Activated CD8-positive, alpha-beta T cell treated with anti-CD3 and anti-CD28 coated beads for 36 hours (primary cell): Measurements from ENCODE around the gene BCAS2. TPM values are rescaled to one million over a fixed set of nuclear protein-coding genes. Genes with fewer than 3 reads are reported as not detected.
A peak's percentile ranks its signal among the peaks of the same experiment; 100 is the strongest.

Experiments used
- ATAC-seq: fragments of 200-7000 bp; cut with Tn5 transposase; one replicate; pipeline ENCODE4 v1.10.0; 2021; ENCODE audit warnings: mild to moderate bottlenecking, moderate library complexity
- CTCF ChIA-PET: fragments of 350-600 bp; sonication (Branson Sonifier 250); formaldehyde crosslinking; loops from one replicate; lab custom pipeline; 2021; ENCODE audit warnings: antibody characterized with exemption; lab: Charles Lee
- POLR2A ChIA-PET: fragments of 350-600 bp; sonication (Branson Sonifier 250); formaldehyde crosslinking; loops from one replicate; lab custom pipeline; 2021; ENCODE audit warnings: antibody characterized with exemption; lab: Charles Lee
- DNase-seq: peaks from one replicate; pipeline ENCODE4 v3.0.0-alpha.2; 2020
- H3K27ac Mint-ChIP-seq: one replicate; pipeline ENCODE4 v1.8.0; 2021; ENCODE audit warnings: mild to moderate bottlenecking, mixed read lengths
- H3K27me3 Mint-ChIP-seq: one replicate; pipeline ENCODE4 v1.8.0; 2021; ENCODE audit warnings: mixed read lengths
- H3K36me3 Mint-ChIP-seq: one replicate; pipeline ENCODE4 v1.8.0; 2021; ENCODE audit warnings: low read depth, mixed read lengths
- H3K4me1 Mint-ChIP-seq: one replicate; pipeline ENCODE4 v1.8.0; 2021; ENCODE audit warnings: low read depth, mixed read lengths
- H3K4me3 Mint-ChIP-seq: one replicate; pipeline ENCODE4 v1.8.0; 2021; ENCODE audit warnings: mild to moderate bottlenecking, moderate library complexity, mixed read lengths
- H3K9me3 Mint-ChIP-seq: one replicate; pipeline ENCODE4 v1.8.0; 2021; ENCODE audit warnings: mixed read lengths
- CTCF ChIP-seq: fragments of 200-600 bp; IDR thresholded peaks from one replicate; pipeline ENCODE4 v1.8.0; 2022; ENCODE audit warnings: antibody characterized with exemption, mild to moderate bottlenecking
- intact Hi-C: fragments of 100-400 bp; cut with micrococcal nuclease; formaldehyde crosslinking; loops from one replicate; pipeline ENCODE4 v1.10.0; 2022
- total RNA-seq, 2 experiments: library from RNA; stranded (reverse); gene quantifications; one replicate each; pipeline ENCODE4 v1.2.3, GENCODE V29; 2021

The BCAS2 gene
- total RNA-seq, 2 experiments from 2014 or later: 42.4 to 46.4 TPM

- intact Hi-C loops: no loop called here
- ChIA-PET POLR2A (no interaction called here), CTCF (interaction anchor here (1.1 kb wide), 1 partner anchor 214 kb away, joined by 3 read pairs; no protein-coding TSS in a partner anchor)
- H3K36me3 Mint-ChIP-seq: peaks cover 27% of the 10 kb centered on the region
- no peak for TF ChIP-seq CTCF
- no peaks in the 10 kb centered on the region for H3K27me3 Mint-ChIP-seq
- no peak for ATAC-seq
- H3K4me1 Mint-ChIP-seq: no peaks in the 10 kb centered on the region
- DNase-seq: no peak
- H3K4me3 Mint-ChIP-seq: no peak overlapping the region
- no peak overlapping the region for H3K27ac Mint-ChIP-seq
- H3K9me3 Mint-ChIP-seq: no peaks in the 10 kb centered on the region
These were observed 20.1 kb downstream of the BCAS2 start for GRCh38 chr1:114561333-114561732.

GRCh38 chr1:114559356-114559755 is 22.1 kb downstream of the BCAS2 start:
- ChIA-PET CTCF (interaction anchor here (0.9 to 1.9 kb wide), 3 partner anchors 10 to 212 kb away, joined by 4 to 6 read pairs (median 4); partner anchors contain the start of gene TRIM33), POLR2A (no interaction called here)
- DNase-seq: no peak
- no peak for TF ChIP-seq CTCF
- no peak for ATAC-seq
- Mint-ChIP-seq H3K27me3 (no peaks in the 10 kb centered on the region), H3K9me3 (no peaks in the 10 kb centered on the region), H3K4me3 (no peak overlapping the region), H3K27ac (no peak overlapping the region), H3K36me3 (peaks cover 7% of the 10 kb centered on the region), H3K4me1 (no peaks in the 10 kb centered on the region)
- intact Hi-C loops: loop anchor here (10.0 kb wide), 1 partner anchor 215 kb away; no protein-coding TSS in a partner anchor

GRCh38 chr1:114558544-114558943 is 22.9 kb downstream of the BCAS2 start:
- no peaks in the 10 kb centered on the region for H3K27me3 Mint-ChIP-seq
- no peak overlapping the region for H3K27ac Mint-ChIP-seq
- peaks cover 3% of the 10 kb centered on the region for H3K36me3 Mint-ChIP-seq
- POLR2A ChIA-PET: no interaction called here
- no peaks in the 10 kb centered on the region for H3K9me3 Mint-ChIP-seq
- H3K4me3 Mint-ChIP-seq: no peak overlapping the region
- DNase-seq (no peak), ATAC-seq (no peak)
- H3K4me1 Mint-ChIP-seq: no peaks in the 10 kb centered on the region
- intact Hi-C loops: loop anchor here (10.0 kb wide), 1 partner anchor 214 kb away; no protein-coding TSS in a partner anchor
- CTCF ChIA-PET: interaction anchor here (0.7 kb wide), 1 partner anchor 211 kb away, joined by 5 read pairs; no protein-coding TSS in a partner anchor
- TF ChIP-seq CTCF: peak; percentile 63

- TF ChIP-seq CTCF: no peak
- Mint-ChIP-seq H3K27ac (no peak overlapping the region), H3K4me1 (no peaks in the 10 kb centered on the region), H3K4me3 (no peak overlapping the region), H3K36me3 (peaks cover 2% of the 10 kb centered on the region), H3K27me3 (no peaks in the 10 kb centered on the region), H3K9me3 (no peaks in the 10 kb centered on the region)
- no peak for DNase-seq
- no peak for ATAC-seq
- intact Hi-C loops: loop anchor here (10.0 kb wide), 1 partner anchor 210 kb away; no protein-coding TSS in a partner anchor
- ChIA-PET POLR2A (no interaction called here), CTCF (interaction anchor here (1.1 to 2.3 kb wide), 3 partner anchors 155 to 209 kb away, joined by 3 to 7 read pairs (median 3); no protein-coding TSS in a partner anchor)
These were observed 26.8 kb downstream of the BCAS2 start for GRCh38 chr1:114554577-114554976.

GRCh38 chr1:114552106-114552639 is 29.2 kb downstream of the BCAS2 start:
- CTCF ChIA-PET: no interaction called here
- TF ChIP-seq CTCF: no peak
- Mint-ChIP-seq H3K27ac (no peak overlapping the region), H3K36me3 (peaks cover 2% of the 10 kb centered on the region), H3K27me3 (no peaks in the 10 kb centered on the region), H3K9me3 (no peaks in the 10 kb centered on the region), H3K4me1 (no peaks in the 10 kb centered on the region), H3K4me3 (no peak overlapping the region)
- ATAC-seq: no peak
- intact Hi-C loops: loop anchor here (10.0 kb wide), 1 partner anchor 207 kb away; no protein-coding TSS in a partner anchor
- POLR2A ChIA-PET: no interaction called here
- no peak for DNase-seq
